GM19023 (cell line): Measurements from ENCODE around the gene FGF8.

Source experiments
- ATAC-seq: cut with Tn5 transposase; IDR thresholded peaks from one replicate; pipeline ENCODE4 v1.9.1; 2021; ENCODE audit warnings: mild to moderate bottlenecking, moderate library complexity; ENCODE audit not compliant: unreplicated experiment

The FGF8 gene

GRCh38 chr10:101770331-101771215, 5.3 kb downstream of the FGF8 start:
- no peak for ATAC-seq

DNA sequence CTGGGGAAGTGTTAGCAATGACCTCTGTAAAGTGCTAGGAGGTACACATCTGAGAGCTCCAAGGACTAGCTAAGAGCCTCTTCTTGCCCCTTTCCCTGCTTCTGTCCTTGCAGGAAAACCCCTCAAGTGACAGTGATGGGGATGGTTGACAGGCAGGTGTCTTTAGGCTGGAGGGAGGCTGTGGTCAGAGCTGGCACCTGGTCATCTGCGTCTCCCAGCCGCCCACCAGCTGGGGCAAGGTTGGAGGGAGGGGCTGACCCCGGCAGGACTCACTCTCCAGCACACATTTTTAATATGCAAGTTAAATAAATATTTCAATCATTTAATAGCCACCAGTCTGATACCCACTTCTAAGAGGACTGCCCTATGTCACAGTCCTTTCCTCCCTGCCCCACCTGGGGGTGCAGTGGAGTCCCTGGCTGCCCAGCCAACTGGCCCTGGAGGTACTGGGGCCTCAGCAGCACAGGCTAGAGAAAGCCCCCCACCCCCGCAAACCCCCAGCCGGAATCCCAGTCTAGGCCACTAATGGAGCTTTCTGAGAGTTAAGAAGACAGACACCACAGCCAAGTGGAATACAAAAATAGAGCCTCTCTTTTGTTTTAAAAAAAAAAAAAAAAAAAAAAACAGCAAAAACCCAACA, 6.3 kb downstream of the FGF8 start:
- no peak for ATAC-seq

DNA sequence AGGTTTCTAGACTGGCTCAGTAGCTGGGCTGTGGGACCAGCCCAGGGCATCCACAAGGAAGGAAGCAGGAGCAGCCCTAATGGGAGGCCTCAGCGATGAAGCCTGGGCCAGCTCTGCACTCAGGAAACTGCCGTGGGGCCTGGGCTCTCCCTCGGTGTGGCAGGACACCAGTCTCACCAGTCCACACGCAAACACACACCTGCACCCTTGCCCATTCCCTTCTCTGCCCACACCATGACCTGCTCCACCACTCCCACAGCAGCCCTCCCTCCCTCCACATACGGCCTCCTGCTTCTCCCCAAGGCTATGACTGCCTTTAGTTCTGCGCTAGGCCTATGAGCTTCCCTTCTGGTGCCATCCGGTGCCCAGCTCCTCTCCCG, 7.1 kb downstream of the FGF8 start:
- no peak for ATAC-seq

- no peak for ATAC-seq
These were observed 7.7 kb downstream of the FGF8 start for GRCh38 chr10:101767966-101768790.

GRCh38 chr10:101767600-101767945, 8.3 kb downstream of the FGF8 start:
- no peak for ATAC-seq

GRCh38 chr10:101766753-101767599, 8.9 kb downstream of the FGF8 start:
- ATAC-seq: no peak

GRCh38 chr10:101766306-101766705, 9.6 kb downstream of the FGF8 start:
- ATAC-seq: no peak

GRCh38 chr10:101763141-101763846, 12.6 kb downstream of the FGF8 start:
- ATAC-seq: no peak

GRCh38 chr10:101762736-101763135, 13.2 kb downstream of the FGF8 start:
- ATAC-seq: no peak

DNA sequence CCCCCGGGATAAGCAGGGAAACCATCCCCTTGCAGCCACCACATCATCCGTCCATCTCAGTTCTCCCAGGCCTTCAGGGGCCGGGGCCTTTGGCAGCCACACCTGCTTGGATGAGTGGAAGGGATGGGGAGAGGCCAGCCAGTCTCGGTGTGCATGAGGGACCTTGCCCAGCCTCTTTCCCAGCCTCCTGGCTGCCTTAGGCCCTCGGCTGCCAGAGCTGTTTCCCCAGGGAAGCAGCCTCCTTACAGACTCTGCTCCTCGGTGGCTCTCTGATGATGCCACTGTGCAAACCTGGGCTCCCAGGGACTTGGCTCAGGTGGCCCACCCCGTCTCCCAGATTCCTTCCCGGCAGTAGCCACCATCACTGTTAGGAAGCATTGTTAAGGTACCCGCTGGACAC, 14.7 kb downstream of the FGF8 start:
- ATAC-seq: no peak

GRCh38 chr10:101760510-101760909, 15.4 kb downstream of the FGF8 start:
- no peak for ATAC-seq

- ATAC-seq: no peak
These were observed 16.3 kb downstream of the FGF8 start for GRCh38 chr10:101759309-101760247.

- no peak for ATAC-seq
These were observed 17.1 kb downstream of the FGF8 start for GRCh38 chr10:101758858-101759257.

GRCh38 chr10:101752241-101752640, 23.7 kb downstream of the FGF8 start:
- ATAC-seq: no peak

- no peak for ATAC-seq
These were observed 26.6 kb downstream of the FGF8 start for GRCh38 chr10:101749047-101750016.

DNA sequence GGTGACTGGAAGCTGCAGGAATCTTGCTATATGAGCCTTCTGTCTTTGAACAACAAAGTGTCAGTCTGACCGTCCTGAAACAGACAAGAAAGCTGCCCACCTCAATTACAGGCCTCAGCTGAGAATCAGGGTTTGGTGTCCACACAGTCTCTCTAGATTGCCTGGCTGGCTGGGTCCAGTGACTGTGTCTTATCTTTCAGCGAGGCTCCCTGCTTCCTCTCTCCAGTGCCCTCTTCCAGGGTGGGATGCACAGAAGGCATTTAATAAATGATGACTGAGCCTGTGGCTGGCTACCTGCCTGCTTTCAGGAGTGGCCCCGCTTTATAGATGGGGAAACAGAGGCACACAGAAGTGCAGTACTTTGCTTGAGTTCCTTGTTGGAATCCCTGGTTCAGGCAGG, 27.4 kb downstream of the FGF8 start:
- ATAC-seq: no peak

DNA sequence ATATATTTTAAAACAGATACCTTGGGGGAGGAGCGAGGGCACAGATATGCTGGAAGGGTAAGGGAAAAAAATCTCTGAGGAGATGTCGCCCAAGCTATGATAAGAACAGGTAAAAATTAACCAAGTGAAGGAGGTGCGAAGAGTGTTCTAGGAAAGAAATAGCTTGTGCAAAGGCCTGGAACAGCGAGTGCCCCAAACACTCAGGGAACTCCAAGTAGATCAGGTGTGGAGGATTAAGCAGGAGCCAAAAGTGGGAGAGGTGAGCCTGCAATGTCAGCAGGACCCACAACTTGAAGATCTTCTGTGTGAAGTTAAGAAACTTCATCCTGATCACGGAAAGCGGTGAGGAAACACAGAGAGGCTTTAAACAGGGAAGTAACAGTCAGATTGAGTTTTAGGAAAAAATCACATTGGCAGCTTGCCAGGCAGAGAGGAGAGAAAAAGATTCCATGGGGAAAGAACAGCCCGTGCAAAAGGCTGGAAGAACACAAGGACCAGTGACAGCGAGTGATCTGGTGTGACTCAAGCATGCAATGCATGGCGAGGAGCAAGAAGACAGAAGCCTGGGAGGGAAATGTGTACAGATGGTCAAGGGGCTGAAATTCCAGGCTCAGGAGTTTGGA, 30.7 kb downstream of the FGF8 start:
- ATAC-seq: no peak
